GM12892 (cell line): ENCODE data around the gene ELN.

Source experiments
- POLR2A ChIP-seq: IDR thresholded peaks from 2 replicates; pipeline ENCODE4 v1.6.1; 2011; ENCODE audit warnings: low read depth, low read length, control low read depth
- POLR2AphosphoS5 ChIP-seq: IDR thresholded peaks from 2 replicates; pipeline ENCODE4 v1.6.1; 2011; ENCODE audit warnings: low read depth, low read length, control low read depth
- TAF1 ChIP-seq: IDR thresholded peaks from 2 replicates; pipeline ENCODE4 v1.6.1; 2011; ENCODE audit warnings: low read depth, mild to moderate bottlenecking, control low read depth, low read length, borderline replicate concordance

DNA sequence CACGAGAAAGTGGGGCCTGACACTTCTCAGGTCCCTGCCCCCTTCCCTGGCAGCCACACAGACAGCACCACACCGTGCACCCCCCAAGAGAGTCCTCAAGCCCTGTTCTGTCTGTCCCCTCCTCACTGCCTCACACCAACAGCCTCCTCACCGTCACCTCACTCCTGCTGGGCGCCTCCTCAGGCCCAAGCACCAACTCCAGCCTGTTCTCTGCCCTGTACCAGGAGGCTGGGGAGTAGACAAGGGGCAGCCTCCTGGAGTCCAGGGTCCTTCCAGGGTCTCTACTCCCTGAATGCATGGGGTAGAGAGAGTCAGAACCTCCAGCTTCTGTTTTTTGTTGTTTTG lies 26.9 kb upstream of the ELN start:
- TF ChIP-seq POLR2A (no peak), TAF1 (no peak), POLR2AphosphoS5 (no peak)
